SK-N-SH treated with all-trans-retinoic acid at 6 μM for 48 hours (cell line): Measurements from ENCODE around the gene ANKRD33B.

Experiments
- ATAC-seq: fragments of 200-7000 bp; cut with Tn5 transposase; 3 replicates; pipeline ENCODE4 v1.9.1; 2020; ENCODE audit warnings: mild to moderate bottlenecking, moderate library complexity
- ARNTL ChIP-seq: fragments of 450-650 bp; formaldehyde crosslinking; IDR thresholded peaks from 2 replicates; pipeline ENCODE4 v1.5.0; 2020; ENCODE audit warnings: low read depth, mild to moderate bottlenecking, moderate library complexity, borderline replicate concordance
- BACH2 ChIP-seq: fragments of 250-450 bp; sonication (Bioruptor Pico); IDR thresholded peaks from 2 replicates; pipeline ENCODE4 v1.9.0; 2021; ENCODE audit warnings: mild to moderate bottlenecking, borderline replicate concordance
- CSDC2 ChIP-seq: fragments of 250-450 bp; sonication (Bioruptor Pico); IDR thresholded peaks from 2 replicates; pipeline ENCODE4 v1.5.0; 2020; ENCODE audit warnings: mild to moderate bottlenecking, moderate library complexity
- ESRRG ChIP-seq: fragments of 250-450 bp; sonication (Bioruptor Pico); IDR thresholded peaks from 2 replicates; pipeline ENCODE4 v1.6.1; 2021; ENCODE audit warnings: mild to moderate bottlenecking
- GLIS3 ChIP-seq: fragments of 250-450 bp; sonication (Bioruptor Pico); IDR thresholded peaks from 2 replicates; pipeline ENCODE4 v1.5.0; 2020; ENCODE audit warnings: mild to moderate bottlenecking, moderate library complexity
- ISL1 ChIP-seq: fragments of 250-450 bp; sonication (Bioruptor Pico); IDR thresholded peaks from 2 replicates; pipeline ENCODE4 v2.1.2; 2022; ENCODE audit warnings: mild to moderate bottlenecking, moderate library complexity
- OSR1 ChIP-seq: fragments of 250-450 bp; sonication (Bioruptor Pico); IDR thresholded peaks from 2 replicates; pipeline ENCODE4 v1.8.0; 2022; ENCODE audit warnings: moderate library complexity, mild to moderate bottlenecking, inconsistent platforms
- TCF4 ChIP-seq: fragments of 250-450 bp; sonication (Bioruptor Pico); IDR thresholded peaks from 2 replicates; pipeline ENCODE4 v1.8.0; 2021; ENCODE audit warnings: mild to moderate bottlenecking, moderate library complexity, borderline replicate concordance
- TOX ChIP-seq: fragments of 250-450 bp; sonication (Bioruptor Pico); IDR thresholded peaks from 2 replicates; pipeline ENCODE4 v1.8.0; 2021; ENCODE audit warnings: mild to moderate bottlenecking, moderate library complexity, borderline replicate concordance
- ZC3H10 ChIP-seq: fragments of 250-450 bp; sonication (Bioruptor Pico); IDR thresholded peaks from 2 replicates; pipeline ENCODE4 v1.5.1; 2021; ENCODE audit warnings: mild to moderate bottlenecking, moderate library complexity
- ZFP30 ChIP-seq: fragments of 450-650 bp; formaldehyde crosslinking; IDR thresholded peaks from 2 replicates; pipeline ENCODE4 v1.5.0; 2022; ENCODE audit warnings: mild to moderate bottlenecking, moderate library complexity
- ZNF565 ChIP-seq: fragments of 450-650 bp; formaldehyde crosslinking; conservative IDR thresholded peaks from 2 replicates; pipeline ENCODE4 v1.5.0; 2020; ENCODE audit warnings: low read depth, mild to moderate bottlenecking, moderate library complexity
- ZNF70 ChIP-seq: fragments of 450-650 bp; formaldehyde crosslinking; IDR thresholded peaks from 2 replicates; pipeline ENCODE4 v1.5.0; 2020; ENCODE audit warnings: mild to moderate bottlenecking, moderate library complexity
- ZNF8 ChIP-seq: fragments of 450-650 bp; formaldehyde crosslinking; IDR thresholded peaks from 2 replicates; pipeline ENCODE4 v1.5.0; 2020; ENCODE audit warnings: mild to moderate bottlenecking, moderate library complexity
- TF ChIP-seq, protein P1 (sequence below): fragments of 250-450 bp; sonication (Bioruptor Pico); IDR thresholded peaks from 2 replicates; pipeline ENCODE4 v1.5.1; 2020; ENCODE audit warnings: low read depth, mild to moderate bottlenecking, moderate library complexity
- TF ChIP-seq, protein P2 (sequence below): fragments of 250-450 bp; sonication (Bioruptor Pico); IDR thresholded peaks from 2 replicates; pipeline ENCODE4 v1.8.0; 2020; ENCODE audit warnings: mild to moderate bottlenecking, moderate library complexity, borderline replicate concordance
- TF ChIP-seq, protein P3 (sequence below): fragments of 250-450 bp; sonication (Bioruptor Pico); IDR thresholded peaks from 2 replicates; pipeline ENCODE4 v1.5.0; 2020; ENCODE audit warnings: mild to moderate bottlenecking, moderate library complexity
- TF ChIP-seq, protein P4 (sequence below): fragments of 250-450 bp; sonication (Bioruptor Pico); IDR thresholded peaks from 2 replicates; pipeline ENCODE4 v1.5.1; 2021; ENCODE audit warnings: mild to moderate bottlenecking, moderate library complexity

ANKRD33B gene

DNA sequence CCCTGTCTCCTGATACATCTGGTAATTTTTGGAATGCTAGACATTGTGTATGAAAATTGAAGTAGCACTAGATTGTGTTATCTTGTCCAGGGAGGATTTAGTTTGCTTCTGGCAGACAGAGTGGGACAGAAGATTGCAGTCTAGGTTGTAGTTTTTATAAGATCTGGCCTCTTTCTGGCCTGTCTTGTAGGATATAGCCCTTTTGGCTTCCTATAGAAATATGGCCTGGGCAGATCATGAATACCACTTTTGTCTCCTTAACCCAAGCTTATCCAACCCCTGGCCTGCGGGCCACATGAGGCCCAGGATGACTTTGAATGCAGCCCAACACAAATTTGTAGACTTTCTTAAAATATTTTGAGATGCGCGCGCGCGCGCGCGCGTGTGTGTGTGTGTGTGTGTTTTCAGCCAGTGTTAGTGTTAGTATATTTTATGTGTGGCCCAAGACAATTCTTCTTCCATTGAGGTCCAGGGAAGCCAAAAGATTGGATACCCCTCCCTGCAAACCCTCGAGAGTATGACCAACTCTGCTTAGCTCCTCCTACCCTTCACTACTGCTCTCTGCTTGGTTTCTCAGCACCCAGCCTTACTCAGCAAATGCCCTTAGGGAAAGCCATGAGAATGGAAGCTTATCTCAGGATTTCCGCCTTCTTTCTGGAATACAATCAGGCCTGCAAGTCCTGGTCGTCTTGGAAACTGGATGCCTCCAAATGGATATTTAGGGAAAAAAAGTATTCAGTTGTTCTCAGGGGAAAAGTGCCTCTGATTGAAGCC, 26.5 kb downstream of the ANKRD33B start:
- 0 out of 3 replicates have a peak, but pooled peaks have one; percentile 29 for ATAC-seq
- no peak for TF ChIP-seq OSR1 (CRISPR knock-in tag)
- TF ChIP-seq ZFP30 (CRISPR knock-in tag): no peak
- TF ChIP-seq ZNF70 (CRISPR knock-in tag): peak; percentile 38; the same call in 1 of the 2 replicates
- TF ChIP-seq ZC3H10 (CRISPR knock-in tag): no peak

DNA sequence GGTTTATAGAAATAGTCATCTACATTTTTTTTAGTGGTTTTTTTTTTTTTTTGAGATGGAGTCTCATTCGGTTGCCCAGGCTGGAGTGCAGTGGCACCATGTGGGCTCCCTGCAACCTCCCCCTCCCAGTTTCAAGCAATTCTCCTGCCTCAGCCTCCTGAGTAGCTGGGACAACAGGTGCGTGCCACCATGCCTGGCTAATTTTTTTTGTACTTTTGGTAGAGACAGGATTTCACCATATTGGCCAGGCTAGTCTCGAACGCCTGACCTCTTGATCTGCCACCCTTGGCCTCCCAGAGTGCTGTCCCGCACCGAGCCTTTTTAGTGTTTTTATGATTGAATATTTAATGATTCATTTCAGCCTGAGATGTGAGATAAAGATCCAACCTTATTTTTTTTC, 27.3 kb downstream of the ANKRD33B start:
- no peak for TF ChIP-seq GLIS3 (CRISPR knock-in tag)
- TF ChIP-seq ZFP30 (CRISPR knock-in tag): no peak
- TF ChIP-seq ZC3H10 (CRISPR knock-in tag): no peak
- TF ChIP-seq BACH2 (CRISPR knock-in tag): no peak
- TF ChIP-seq, protein P1, sequence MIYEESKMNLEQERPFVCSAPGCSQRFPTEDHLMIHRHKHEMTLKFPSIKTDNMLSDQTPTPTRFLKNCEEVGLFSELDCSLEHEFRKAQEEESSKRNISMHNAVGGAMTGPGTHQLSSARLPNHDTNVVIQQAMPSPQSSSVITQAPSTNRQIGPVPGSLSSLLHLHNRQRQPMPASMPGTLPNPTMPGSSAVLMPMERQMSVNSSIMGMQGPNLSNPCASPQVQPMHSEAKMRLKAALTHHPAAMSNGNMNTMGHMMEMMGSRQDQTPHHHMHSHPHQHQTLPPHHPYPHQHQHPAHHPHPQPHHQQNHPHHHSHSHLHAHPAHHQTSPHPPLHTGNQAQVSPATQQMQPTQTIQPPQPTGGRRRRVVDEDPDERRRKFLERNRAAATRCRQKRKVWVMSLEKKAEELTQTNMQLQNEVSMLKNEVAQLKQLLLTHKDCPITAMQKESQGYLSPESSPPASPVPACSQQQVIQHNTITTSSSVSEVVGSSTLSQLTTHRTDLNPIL: no peak
- TF ChIP-seq, protein P2, sequence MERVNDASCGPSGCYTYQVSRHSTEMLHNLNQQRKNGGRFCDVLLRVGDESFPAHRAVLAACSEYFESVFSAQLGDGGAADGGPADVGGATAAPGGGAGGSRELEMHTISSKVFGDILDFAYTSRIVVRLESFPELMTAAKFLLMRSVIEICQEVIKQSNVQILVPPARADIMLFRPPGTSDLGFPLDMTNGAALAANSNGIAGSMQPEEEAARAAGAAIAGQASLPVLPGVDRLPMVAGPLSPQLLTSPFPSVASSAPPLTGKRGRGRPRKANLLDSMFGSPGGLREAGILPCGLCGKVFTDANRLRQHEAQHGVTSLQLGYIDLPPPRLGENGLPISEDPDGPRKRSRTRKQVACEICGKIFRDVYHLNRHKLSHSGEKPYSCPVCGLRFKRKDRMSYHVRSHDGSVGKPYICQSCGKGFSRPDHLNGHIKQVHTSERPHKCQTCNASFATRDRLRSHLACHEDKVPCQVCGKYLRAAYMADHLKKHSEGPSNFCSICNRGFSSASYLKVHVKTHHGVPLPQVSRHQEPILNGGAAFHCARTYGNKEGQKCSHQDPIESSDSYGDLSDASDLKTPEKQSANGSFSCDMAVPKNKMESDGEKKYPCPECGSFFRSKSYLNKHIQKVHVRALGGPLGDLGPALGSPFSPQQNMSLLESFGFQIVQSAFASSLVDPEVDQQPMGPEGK (CRISPR knock-in tag): no peak
- no peak for TF ChIP-seq ISL1 (CRISPR knock-in tag)
- TF ChIP-seq, protein P3, sequence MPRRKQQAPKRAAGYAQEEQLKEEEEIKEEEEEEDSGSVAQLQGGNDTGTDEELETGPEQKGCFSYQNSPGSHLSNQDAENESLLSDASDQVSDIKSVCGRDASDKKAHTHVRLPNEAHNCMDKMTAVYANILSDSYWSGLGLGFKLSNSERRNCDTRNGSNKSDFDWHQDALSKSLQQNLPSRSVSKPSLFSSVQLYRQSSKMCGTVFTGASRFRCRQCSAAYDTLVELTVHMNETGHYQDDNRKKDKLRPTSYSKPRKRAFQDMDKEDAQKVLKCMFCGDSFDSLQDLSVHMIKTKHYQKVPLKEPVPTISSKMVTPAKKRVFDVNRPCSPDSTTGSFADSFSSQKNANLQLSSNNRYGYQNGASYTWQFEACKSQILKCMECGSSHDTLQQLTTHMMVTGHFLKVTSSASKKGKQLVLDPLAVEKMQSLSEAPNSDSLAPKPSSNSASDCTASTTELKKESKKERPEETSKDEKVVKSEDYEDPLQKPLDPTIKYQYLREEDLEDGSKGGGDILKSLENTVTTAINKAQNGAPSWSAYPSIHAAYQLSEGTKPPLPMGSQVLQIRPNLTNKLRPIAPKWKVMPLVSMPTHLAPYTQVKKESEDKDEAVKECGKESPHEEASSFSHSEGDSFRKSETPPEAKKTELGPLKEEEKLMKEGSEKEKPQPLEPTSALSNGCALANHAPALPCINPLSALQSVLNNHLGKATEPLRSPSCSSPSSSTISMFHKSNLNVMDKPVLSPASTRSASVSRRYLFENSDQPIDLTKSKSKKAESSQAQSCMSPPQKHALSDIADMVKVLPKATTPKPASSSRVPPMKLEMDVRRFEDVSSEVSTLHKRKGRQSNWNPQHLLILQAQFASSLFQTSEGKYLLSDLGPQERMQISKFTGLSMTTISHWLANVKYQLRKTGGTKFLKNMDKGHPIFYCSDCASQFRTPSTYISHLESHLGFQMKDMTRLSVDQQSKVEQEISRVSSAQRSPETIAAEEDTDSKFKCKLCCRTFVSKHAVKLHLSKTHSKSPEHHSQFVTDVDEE (CRISPR knock-in tag): no peak
- TF ChIP-seq ZNF565: no peak
- no peak for TF ChIP-seq TOX (CRISPR knock-in tag)
- no peak for TF ChIP-seq ZNF70 (CRISPR knock-in tag)

DNA sequence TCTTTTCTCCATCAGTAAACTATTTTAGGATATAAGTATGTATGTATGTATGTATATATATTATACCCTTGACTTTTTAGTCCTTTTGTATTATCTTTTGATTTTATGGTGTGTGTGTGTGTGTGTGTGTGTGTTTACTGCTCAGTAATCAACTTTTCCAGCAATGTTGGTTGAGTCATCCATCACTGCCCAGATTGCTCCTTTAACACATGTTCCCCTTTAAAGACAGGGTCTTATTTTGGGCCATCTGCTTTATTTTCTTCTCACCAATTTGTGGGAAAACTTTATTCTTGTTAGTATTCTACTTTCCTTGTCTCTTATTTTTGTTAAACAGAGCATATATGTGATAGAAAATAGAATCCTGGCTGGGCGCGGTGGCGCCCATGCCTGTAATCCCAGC, 28.1 kb downstream of the ANKRD33B start:
- TF ChIP-seq ZNF8 (CRISPR knock-in tag) (no peak), CSDC2 (CRISPR knock-in tag) (no peak), OSR1 (CRISPR knock-in tag) (no peak), ARNTL (no peak), TOX (CRISPR knock-in tag) (no peak), TCF4 (no peak), ESRRG (CRISPR knock-in tag) (no peak), GLIS3 (CRISPR knock-in tag) (no peak)
- TF ChIP-seq, protein P1: no peak
- TF ChIP-seq, protein P4, sequence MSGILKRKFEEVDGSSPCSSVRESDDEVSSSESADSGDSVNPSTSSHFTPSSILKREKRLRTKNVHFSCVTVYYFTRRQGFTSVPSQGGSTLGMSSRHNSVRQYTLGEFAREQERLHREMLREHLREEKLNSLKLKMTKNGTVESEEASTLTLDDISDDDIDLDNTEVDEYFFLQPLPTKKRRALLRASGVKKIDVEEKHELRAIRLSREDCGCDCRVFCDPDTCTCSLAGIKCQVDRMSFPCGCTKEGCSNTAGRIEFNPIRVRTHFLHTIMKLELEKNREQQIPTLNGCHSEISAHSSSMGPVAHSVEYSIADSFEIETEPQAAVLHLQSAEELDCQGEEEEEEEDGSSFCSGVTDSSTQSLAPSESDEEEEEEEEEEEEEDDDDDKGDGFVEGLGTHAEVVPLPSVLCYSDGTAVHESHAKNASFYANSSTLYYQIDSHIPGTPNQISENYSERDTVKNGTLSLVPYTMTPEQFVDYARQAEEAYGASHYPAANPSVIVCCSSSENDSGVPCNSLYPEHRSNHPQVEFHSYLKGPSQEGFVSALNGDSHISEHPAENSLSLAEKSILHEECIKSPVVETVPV: no peak
- ATAC-seq: no peak

More for the DNA sequence above, 27.3 kb downstream of the ANKRD33B start:
- ATAC-seq: no peak

DNA sequence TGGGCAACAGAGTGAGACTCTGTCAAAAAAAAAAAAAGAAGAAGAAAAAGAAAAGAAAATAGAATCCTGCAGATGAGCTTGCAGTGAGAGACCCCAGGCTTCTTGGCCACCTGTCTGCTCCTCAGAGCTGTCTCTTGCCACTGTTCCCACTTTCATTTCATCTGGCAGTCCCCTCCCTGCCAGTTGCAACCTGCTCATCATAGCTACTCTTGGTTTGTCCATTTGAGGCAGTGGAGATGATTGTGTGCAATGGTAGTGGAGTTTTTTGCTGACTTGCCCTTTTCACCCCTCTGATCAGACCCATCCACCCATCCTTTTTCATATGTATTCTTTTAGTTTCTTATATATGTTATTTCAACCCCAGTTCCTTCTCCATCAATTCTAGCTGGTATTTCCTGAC, 28.7 kb downstream of the ANKRD33B start:
- no peak for ATAC-seq
- TF ChIP-seq, protein P2 (CRISPR knock-in tag): no peak
